KMS-11 (cell line): ENCODE data around the gene CDC42BPA.
"Not testable (repeated sequence)": the region's sequence is repeated elsewhere in the genome, so short reads cannot be mapped to it uniquely, and the experiment has no call there.

ENCODE experiments used
- H2AFZ ChIP-seq: fragments of 200-600 bp; sonication (generic); 2 replicates; pipeline ENCODE4 v1.6.1; 2016; ENCODE audit warnings: antibody characterized with exemption, mixed run types, low read depth
- H3K27ac ChIP-seq: fragments of 200-600 bp; sonication (generic); 2 replicates; pipeline ENCODE4 v1.6.1; 2016; ENCODE audit warnings: mild to moderate bottlenecking, mixed run types
- H3K27me3 ChIP-seq: fragments of 200-600 bp; sonication (generic); 2 replicates; pipeline ENCODE4 v1.6.1; 2017; ENCODE audit warnings: mild to moderate bottlenecking, low read depth, mixed run types, moderate library complexity; ENCODE audit not compliant: insufficient read depth
- H3K36me3 ChIP-seq: fragments of 200-600 bp; sonication (generic); 2 replicates; pipeline ENCODE4 v1.6.1; 2017; ENCODE audit warnings: mild to moderate bottlenecking, mixed run types; ENCODE audit not compliant: insufficient read depth
- H3K4me1 ChIP-seq: fragments of 200-600 bp; sonication (generic); 2 replicates; pipeline ENCODE4 v1.6.1; 2016; ENCODE audit warnings: mild to moderate bottlenecking, low read depth, mixed run types; ENCODE audit not compliant: poor library complexity, severe bottlenecking
- H3K4me2 ChIP-seq: fragments of 200-600 bp; sonication (generic); 2 replicates; pipeline ENCODE4 v1.7.0; 2016; ENCODE audit warnings: mild to moderate bottlenecking, mixed run types
- H3K4me3 ChIP-seq: fragments of 200-600 bp; sonication (generic); IDR thresholded peaks from 2 replicates; pipeline ENCODE4 v1.6.1; 2017; ENCODE audit warnings: low read depth, low read length, mixed read lengths; ENCODE audit not compliant: insufficient read depth
- H3K79me2 ChIP-seq: fragments of 200-600 bp; sonication (generic); 2 replicates; pipeline ENCODE4 v1.6.1; 2016; ENCODE audit warnings: low read depth, mixed run types; ENCODE audit not compliant: insufficient read depth
- H3K9ac ChIP-seq: fragments of 200-600 bp; sonication (generic); 2 replicates; pipeline ENCODE4 v1.6.1; 2016; ENCODE audit warnings: mild to moderate bottlenecking, mixed run types
- H4K20me1 ChIP-seq: fragments of 200-600 bp; sonication (generic); 2 replicates; pipeline ENCODE4 v1.6.1; 2016; ENCODE audit warnings: mild to moderate bottlenecking, mixed run types; ENCODE audit not compliant: insufficient read depth
- TF ChIP-seq, protein P1 (sequence below): fragments of 200-600 bp; sonication (generic); conservative IDR thresholded peaks from 2 replicates; pipeline ENCODE4 v1.6.1; 2017; ENCODE audit warnings: low read depth, mild to moderate bottlenecking, antibody characterized with exemption, low read length, moderate library complexity, mixed read lengths

CDC42BPA gene

DNA sequence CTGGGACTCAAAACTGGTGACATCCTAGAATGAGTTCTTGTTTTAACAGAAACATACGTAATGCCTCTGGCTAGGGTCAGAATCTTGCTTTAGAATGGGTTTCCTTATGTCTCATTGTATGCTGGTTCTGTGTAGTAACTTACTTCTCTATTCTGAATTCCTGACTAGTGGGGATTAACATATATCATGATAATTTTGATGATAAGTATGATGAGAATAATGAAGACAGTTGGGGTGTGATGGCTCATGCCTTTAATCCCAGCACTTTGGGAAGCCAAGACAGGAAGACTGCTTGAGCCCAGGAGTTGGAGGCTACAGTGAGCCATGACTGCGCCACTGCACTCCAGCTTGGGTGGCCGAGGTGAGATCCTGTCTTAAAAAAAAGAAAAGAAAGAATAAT lies 31.7 kb upstream of the CDC42BPA start:
- Histone ChIP-seq H4K20me1 (no peaks in the 10 kb centered on the region), H3K9ac (no peak overlapping the region), H3K79me2 (no peaks in the 10 kb centered on the region), H3K4me1 (no peaks in the 10 kb centered on the region), H3K4me2 (no peak overlapping the region), H3K36me3 (no peaks in the 10 kb centered on the region), H3K4me3 (no peak overlapping the region), H3K27me3 (no peaks in the 10 kb centered on the region), H2AFZ (no peak overlapping the region), H3K27ac (no peak overlapping the region)
- TF ChIP-seq, protein P1, sequence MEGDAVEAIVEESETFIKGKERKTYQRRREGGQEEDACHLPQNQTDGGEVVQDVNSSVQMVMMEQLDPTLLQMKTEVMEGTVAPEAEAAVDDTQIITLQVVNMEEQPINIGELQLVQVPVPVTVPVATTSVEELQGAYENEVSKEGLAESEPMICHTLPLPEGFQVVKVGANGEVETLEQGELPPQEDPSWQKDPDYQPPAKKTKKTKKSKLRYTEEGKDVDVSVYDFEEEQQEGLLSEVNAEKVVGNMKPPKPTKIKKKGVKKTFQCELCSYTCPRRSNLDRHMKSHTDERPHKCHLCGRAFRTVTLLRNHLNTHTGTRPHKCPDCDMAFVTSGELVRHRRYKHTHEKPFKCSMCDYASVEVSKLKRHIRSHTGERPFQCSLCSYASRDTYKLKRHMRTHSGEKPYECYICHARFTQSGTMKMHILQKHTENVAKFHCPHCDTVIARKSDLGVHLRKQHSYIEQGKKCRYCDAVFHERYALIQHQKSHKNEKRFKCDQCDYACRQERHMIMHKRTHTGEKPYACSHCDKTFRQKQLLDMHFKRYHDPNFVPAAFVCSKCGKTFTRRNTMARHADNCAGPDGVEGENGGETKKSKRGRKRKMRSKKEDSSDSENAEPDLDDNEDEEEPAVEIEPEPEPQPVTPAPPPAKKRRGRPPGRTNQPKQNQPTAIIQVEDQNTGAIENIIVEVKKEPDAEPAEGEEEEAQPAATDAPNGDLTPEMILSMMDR = no peak

DNA sequence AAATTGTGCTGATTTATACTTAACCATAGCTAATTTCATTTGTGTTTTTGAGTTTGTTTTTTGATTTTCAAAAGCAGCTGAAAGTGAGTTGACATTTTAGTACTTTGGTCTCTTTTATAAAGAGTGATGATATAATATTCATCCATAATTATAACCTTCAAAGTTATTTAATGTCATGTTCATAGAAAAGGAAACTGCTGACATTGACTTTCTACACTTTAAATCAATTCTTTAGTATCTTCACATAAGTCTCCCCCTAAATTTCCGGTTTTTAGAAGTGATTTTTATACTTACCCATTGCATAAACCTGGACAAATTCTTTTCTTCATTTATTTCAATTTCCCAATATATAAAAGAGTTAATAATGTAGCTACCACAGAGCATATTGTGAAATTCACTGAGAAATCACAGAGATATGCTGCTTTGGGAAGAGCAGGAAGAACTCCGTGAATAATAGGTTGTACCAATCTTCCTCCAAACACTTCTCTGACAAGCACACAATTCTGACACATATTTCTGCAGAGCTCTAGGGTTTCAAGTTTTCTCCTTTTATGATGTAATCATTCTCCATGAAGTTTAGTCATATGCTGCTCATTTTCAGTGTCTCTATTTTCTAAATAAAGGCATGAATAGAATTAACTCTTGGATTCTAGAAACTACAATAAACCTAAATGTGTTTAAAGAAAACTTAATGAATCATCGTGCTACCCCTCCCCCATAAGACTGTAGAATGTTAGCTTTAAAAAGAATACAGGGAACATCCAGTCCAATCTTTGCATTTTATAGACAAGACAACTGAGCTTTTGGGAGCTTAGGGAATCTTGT lies 25.6 kb upstream of the CDC42BPA start:
- Histone ChIP-seq H2AFZ (no peak overlapping the region), H3K4me3 (no peak overlapping the region), H3K4me1 (no peaks in the 10 kb centered on the region), H4K20me1 (no peaks in the 10 kb centered on the region), H3K27me3 (no peaks in the 10 kb centered on the region), H3K27ac (no peak overlapping the region), H3K9ac (no peak overlapping the region), H3K36me3 (no peaks in the 10 kb centered on the region), H3K79me2 (no peaks in the 10 kb centered on the region), H3K4me2 (no peak overlapping the region)
- TF ChIP-seq, protein P1 = no peak

DNA sequence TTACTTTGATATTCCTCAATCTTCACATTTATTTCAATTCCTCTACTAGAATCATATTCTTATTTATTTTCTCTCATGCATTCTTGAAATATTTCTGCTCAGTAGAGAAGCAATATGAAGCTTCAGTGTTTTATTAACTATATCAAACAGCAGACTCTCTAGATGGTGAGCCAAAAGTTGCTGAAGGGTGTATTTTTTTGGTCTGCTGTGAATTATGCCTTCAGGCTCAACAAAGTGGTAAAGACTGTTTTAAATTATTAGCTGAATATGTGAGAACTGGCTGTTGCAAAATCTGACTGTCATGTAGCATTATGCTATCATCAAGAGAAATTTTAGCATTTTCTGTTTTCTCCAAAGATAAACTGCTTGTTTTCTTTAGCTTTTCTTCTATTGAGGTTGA lies 24.9 kb upstream of the CDC42BPA start:
- Histone ChIP-seq H3K27ac (no peak overlapping the region), H3K36me3 (no peaks in the 10 kb centered on the region), H3K4me2 (no peak overlapping the region), H3K79me2 (no peaks in the 10 kb centered on the region), H4K20me1 (no peaks in the 10 kb centered on the region), H3K4me3 (no peak overlapping the region), H3K4me1 (no peaks in the 10 kb centered on the region), H3K9ac (no peak overlapping the region), H3K27me3 (no peaks in the 10 kb centered on the region), H2AFZ (no peak overlapping the region)
- TF ChIP-seq, protein P1 = no peak

DNA sequence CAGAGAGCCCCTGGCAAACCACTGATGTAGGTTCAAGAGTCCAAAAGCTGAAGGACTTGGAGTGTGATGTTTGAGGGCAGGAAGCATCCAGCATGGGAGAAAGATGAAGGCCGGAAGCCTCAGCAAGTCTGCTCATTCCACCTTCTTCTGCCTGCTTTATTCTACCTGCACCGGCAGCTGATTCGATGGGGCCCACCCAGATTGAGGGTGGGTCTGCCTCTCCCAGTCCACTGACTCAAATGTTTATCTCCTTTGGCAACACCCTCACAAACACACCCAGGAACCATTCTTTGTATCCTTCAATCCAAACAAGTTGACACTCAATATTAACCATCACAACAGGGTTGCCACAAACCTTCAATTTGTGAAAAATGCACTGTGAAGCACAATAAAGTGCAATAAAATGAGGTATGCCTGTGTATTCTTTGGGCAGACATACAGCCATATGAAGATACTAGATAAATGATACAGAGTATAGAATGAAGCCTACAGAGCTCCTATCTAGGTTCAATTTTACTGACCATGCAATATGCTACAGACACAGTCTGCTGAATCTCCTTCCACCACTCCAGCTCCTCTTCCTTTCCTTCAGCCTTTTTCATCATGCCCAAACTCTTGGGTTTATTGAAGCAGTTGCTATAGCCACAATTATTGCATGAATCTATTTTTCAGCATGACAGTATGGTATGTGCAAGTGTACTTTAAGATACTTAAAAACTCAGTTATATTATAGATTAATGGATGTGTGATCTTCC lies 24.0 kb upstream of the CDC42BPA start:
- H3K4me2 ChIP-seq = no peak overlapping the region
- no peaks in the 10 kb centered on the region for H3K36me3 ChIP-seq
- H3K4me1 ChIP-seq = no peaks in the 10 kb centered on the region
- TF ChIP-seq, protein P1 = no peak
- H3K27ac ChIP-seq = no peak overlapping the region
- no peaks in the 10 kb centered on the region for H4K20me1 ChIP-seq
- no peaks in the 10 kb centered on the region for H3K79me2 ChIP-seq
- no peak overlapping the region for H3K4me3 ChIP-seq
- no peak overlapping the region for H3K9ac ChIP-seq
- no peaks in the 10 kb centered on the region for H3K27me3 ChIP-seq
- H2AFZ ChIP-seq = no peak overlapping the region

DNA sequence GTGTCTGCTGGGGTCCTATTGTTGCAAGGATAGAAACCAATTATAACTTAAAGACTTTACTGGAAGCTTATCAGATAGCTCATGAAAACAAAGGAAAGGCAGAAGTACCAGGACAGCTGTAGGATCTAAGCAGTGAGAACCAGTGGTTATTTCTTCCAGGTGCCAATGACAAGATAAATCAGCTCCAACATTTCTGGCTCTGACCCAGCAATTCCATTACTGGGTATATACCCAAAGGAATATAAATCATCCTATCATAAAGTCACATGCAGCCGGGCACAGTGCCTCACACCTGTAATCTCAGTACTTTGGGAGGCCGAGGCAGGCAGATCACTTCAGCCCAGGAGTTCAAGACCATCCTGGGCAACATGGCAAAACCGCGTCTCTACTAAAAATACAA lies 17.8 kb upstream of the CDC42BPA start:
- H2AFZ ChIP-seq, H3K27ac ChIP-seq, H3K79me2 ChIP-seq, H3K9ac ChIP-seq, H3K36me3 ChIP-seq, H3K4me3 ChIP-seq, H3K4me2 ChIP-seq, H3K27me3 ChIP-seq, H4K20me1 ChIP-seq: not testable (repeated sequence)
- peaks cover 22% of the 10 kb centered on the region for H3K4me1 ChIP-seq
